Caco-2 (cell line): ENCODE measurements around the gene ZBTB32. TPM values are rescaled to one million over a fixed set of nuclear protein-coding genes. Genes with fewer than 3 reads are reported as not detected.
A peak's percentile ranks its signal among the peaks of the same experiment; 100 is the strongest.

Experiments used
- BruUV-seq: library from RNA; stranded (reverse); fragments of 400-500 nt; replicated peaks from 2 replicates; lab custom pipeline; 2021; lab: Mats Ljungman, UMichigan
- CTCF ChIA-PET: fragments of 300-600 bp; sonication (Branson Sonifier 250); formaldehyde crosslinking; loops from one replicate; lab custom pipeline; 2022; ENCODE audit warnings: antibody characterized with exemption; lab: Charles Lee
- POLR2A ChIA-PET: fragments of 300-600 bp; sonication (Branson Sonifier 250); formaldehyde crosslinking; loops from one replicate; lab custom pipeline; 2022; ENCODE audit warnings: antibody characterized with exemption; lab: Charles Lee
- DNase-seq, 2 experiments: peaks; one replicate each; pipeline versions ENCODE4 v3.0.0 to v3.0.0-alpha.2; 2020 to 2022
- H3K27me3 ChIP-seq: replicated peaks from 2 replicates; pipeline ENCODE4 v1.6.0; 2011; ENCODE audit warnings: low read length; ENCODE audit not compliant: control insufficient read depth, insufficient read depth
- H3K36me3 ChIP-seq: 2 replicates; pipeline ENCODE4 v1.5.1; 2011; ENCODE audit warnings: low read length; ENCODE audit not compliant: control insufficient read depth, insufficient read depth
- H3K4me1 ChIP-seq: fragments of 250-450 bp; sonication (Bioruptor Pico); 2 replicates; pipeline ENCODE4 v1.5.1; 2020; ENCODE audit warnings: mild to moderate bottlenecking
- H3K4me3 ChIP-seq: 2 replicates; pipeline ENCODE4 v1.5.1; 2011; ENCODE audit warnings: low read depth, mild to moderate bottlenecking, control low read depth, low read length
- H3K9me3 ChIP-seq: fragments of 250-450 bp; sonication (Bioruptor Pico); 2 replicates; pipeline ENCODE4 v1.5.1; 2020; ENCODE audit warnings: mild to moderate bottlenecking, moderate library complexity
- H3K27ac Mint-ChIP-seq: one replicate; pipeline ENCODE4 v1.8.0; 2022; ENCODE audit warnings: mixed read lengths; ENCODE audit not compliant: unreplicated experiment
- H3K27me3 Mint-ChIP-seq: one replicate; pipeline ENCODE4 v1.8.0; 2022; ENCODE audit warnings: mixed read lengths; ENCODE audit not compliant: insufficient read depth, unreplicated experiment
- H3K36me3 Mint-ChIP-seq: one replicate; pipeline ENCODE4 v1.8.0; 2022; ENCODE audit warnings: mild to moderate bottlenecking, mixed read lengths; ENCODE audit not compliant: insufficient read depth, unreplicated experiment
- H3K4me1 Mint-ChIP-seq: one replicate; pipeline ENCODE4 v1.8.0; 2022; ENCODE audit warnings: low read depth, mixed read lengths; ENCODE audit not compliant: unreplicated experiment
- H3K4me3 Mint-ChIP-seq: one replicate; pipeline ENCODE4 v1.8.0; 2022; ENCODE audit warnings: mild to moderate bottlenecking, moderate library complexity, mixed read lengths; ENCODE audit not compliant: unreplicated experiment
- H3K9me3 Mint-ChIP-seq: one replicate; pipeline ENCODE4 v1.8.0; 2022; ENCODE audit warnings: mixed read lengths; ENCODE audit not compliant: unreplicated experiment
- intact Hi-C: fragments of 100-400 bp; cut with micrococcal nuclease; formaldehyde crosslinking; loops from one replicate; pipeline ENCODE4 v1.10.0; 2022; ENCODE audit not compliant: unreplicated experiment
- total RNA-seq: library from RNA; stranded (reverse); gene quantifications from 2 replicates; pipeline ENCODE4 v1.2.3, GENCODE V29; 2022
- TF ChIP-seq, protein P1 (sequence below), 2 experiments: fragments of 200-600 bp in 1 of 2; IDR thresholded peaks; 1 replicate in 1 of 2; 2 replicates in 1 of 2; pipeline versions ENCODE4 v1.5.1 to v1.8.0; 2011 to 2022; ENCODE audit warnings: antibody characterized with exemption in 1 of 2, control low read depth in 1 of 2, inconsistent platforms in 1 of 2, low read depth in 1 of 2, low read length in 1 of 2, mild to moderate bottlenecking in 1 of 2, moderate library complexity in 1 of 2; ENCODE audit not compliant: insufficient read depth in 1 of 2, severe bottlenecking in 1 of 2, unreplicated experiment in 1 of 2

Gene ZBTB32
- total RNA-seq, 1 experiment from 2014 or later: not detected

DNA sequence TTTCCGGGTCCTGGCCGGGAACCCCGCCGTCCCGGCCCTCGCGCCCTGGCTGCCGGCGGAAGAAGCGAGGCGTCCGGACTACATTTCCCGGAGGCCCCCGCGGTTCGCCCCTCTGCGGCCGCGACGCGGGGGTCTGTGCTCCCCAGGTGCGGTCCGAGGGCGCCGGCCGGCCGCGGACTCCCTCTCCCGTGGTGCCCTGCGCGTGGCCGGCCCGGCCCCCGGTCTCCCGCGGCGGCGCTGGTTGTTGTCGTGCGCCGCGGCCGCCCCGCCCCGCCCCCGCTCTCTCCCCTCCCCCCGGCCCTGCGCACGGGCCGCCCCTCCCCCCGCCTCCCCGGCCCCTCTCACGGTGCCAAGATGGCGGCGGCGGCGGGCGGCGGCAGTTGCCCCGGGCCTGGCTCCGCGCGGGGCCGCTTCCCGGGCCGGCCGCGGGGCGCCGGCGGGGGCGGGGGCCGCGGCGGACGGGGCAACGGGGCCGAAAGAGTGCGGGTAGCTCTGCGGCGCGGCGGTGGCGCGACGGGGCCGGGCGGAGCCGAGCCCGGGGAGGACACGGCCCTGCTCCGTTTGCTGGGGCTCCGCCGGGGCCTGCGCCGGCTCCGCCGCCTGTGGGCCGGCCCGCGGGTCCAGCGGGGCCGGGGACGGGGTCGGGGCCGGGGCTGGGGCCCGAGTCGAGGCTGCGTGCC lies 13.4 kb downstream of the ZBTB32 start, which contains the start of gene KMT2B:
TSS of gene KMT2B (plus strand) at position 339 of the 680 bp plus-strand sequence. CDS start at position 355, 16 bp downstream.
- H3K4me1 ChIP-seq: peaks cover 8% of the 10 kb centered on the region
- H3K4me3 ChIP-seq: peak within 1 kb of the TSS; percentile 91
- ChIA-PET POLR2A (interaction anchor here (1.0 kb wide), 1 partner anchor 22 kb away, joined by 4 read pairs; no protein-coding TSS in a partner anchor), CTCF (no interaction called here)
- DNase-seq: peak in 1 of 2 experiments; percentile 98
- no peaks in the 10 kb centered on the region for H3K27me3 ChIP-seq
- H3K27ac Mint-ChIP-seq: peak within 1 kb of the TSS; percentile 82
- peak within 1 kb of the TSS; percentile 81 for H3K4me3 Mint-ChIP-seq
- H3K27me3 Mint-ChIP-seq: no peaks in the 10 kb centered on the region
- intact Hi-C loops: loop anchor here (1.0 to 5.0 kb wide), 8 partner anchors 16 to 213 kb away; partner anchors contain the start of genes COX6B1 and LIN37
- TF ChIP-seq, protein P1, sequence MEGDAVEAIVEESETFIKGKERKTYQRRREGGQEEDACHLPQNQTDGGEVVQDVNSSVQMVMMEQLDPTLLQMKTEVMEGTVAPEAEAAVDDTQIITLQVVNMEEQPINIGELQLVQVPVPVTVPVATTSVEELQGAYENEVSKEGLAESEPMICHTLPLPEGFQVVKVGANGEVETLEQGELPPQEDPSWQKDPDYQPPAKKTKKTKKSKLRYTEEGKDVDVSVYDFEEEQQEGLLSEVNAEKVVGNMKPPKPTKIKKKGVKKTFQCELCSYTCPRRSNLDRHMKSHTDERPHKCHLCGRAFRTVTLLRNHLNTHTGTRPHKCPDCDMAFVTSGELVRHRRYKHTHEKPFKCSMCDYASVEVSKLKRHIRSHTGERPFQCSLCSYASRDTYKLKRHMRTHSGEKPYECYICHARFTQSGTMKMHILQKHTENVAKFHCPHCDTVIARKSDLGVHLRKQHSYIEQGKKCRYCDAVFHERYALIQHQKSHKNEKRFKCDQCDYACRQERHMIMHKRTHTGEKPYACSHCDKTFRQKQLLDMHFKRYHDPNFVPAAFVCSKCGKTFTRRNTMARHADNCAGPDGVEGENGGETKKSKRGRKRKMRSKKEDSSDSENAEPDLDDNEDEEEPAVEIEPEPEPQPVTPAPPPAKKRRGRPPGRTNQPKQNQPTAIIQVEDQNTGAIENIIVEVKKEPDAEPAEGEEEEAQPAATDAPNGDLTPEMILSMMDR (IDR thresholded peaks at IDR 0.05; ENCODE audit: insufficient read depth in 1 of 2, low read depth in 1 of 2, low read length in 1 of 2, severe bottlenecking in 1 of 2, unreplicated experiment in 1 of 2): no peak
- H3K9me3 ChIP-seq: no peaks in the 10 kb centered on the region
- peaks cover 16% of the 10 kb centered on the region for H3K4me1 Mint-ChIP-seq
- H3K36me3 Mint-ChIP-seq: peaks cover 34% of the 10 kb centered on the region
- H3K9me3 Mint-ChIP-seq: no peaks in the 10 kb centered on the region
- peaks cover 1% of the 10 kb centered on the region; the same call in 1 of the 2 replicates for H3K36me3 ChIP-seq
- no TSS peak for BruUV-seq

DNA sequence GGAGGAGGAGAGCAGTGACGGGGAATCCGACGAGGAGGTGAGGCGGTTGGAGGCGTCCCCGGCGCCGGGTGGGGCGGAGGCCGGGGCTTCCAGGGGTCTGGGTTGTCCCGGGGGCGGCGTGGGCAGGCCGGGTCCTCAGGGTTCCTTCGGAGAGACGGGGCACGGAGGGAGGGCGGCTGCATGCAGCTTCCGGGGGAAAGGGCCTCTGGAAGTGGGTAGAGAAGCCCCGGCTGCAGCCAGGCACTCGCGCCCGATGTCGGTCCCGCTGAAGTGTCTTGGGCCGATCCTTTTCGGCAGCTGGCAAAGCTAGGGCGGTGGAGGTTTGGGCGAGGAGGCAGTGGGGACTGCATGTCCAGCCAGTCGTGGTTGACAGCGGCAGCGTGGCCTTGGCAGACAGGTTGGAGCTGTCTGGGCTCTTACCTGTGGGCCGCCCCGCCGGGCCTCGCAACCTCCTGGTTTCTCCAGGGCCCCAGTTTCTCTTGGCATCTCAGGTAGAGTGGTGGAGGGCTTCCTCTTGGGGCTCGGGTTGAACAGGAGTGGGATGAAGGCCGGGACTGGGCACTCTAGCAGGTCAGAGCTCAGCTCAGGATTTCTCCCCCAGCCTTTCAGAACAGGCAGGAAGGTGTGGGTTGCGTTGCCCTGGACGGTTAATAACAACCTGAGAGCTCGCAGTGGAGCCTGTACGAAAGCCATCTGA lies 14.1 kb downstream of the ZBTB32 start:
- H3K4me1 ChIP-seq: peaks cover 8% of the 10 kb centered on the region
- H3K4me1 Mint-ChIP-seq: peaks cover 16% of the 10 kb centered on the region
- ChIA-PET CTCF (interaction anchor here (0.6 to 1.0 kb wide), 2 partner anchors 22 to 260 kb away, joined by 3 to 5 read pairs; no protein-coding TSS in a partner anchor), POLR2A (interaction anchor here (0.5 to 1.0 kb wide), 3 partner anchors 22 to 209 kb away, joined by 3 to 5 read pairs (median 4); no protein-coding TSS in a partner anchor)
- H3K4me3 Mint-ChIP-seq: peak overlapping the region; percentile 79
- H3K27ac Mint-ChIP-seq: peak overlapping the region; percentile 70
- TSS peak; percentile 28 for BruUV-seq
- H3K27me3 Mint-ChIP-seq: no peaks in the 10 kb centered on the region
- H3K9me3 Mint-ChIP-seq: no peaks in the 10 kb centered on the region
- TF ChIP-seq, protein P1 (IDR thresholded peaks at IDR 0.05; ENCODE audit: insufficient read depth in 1 of 2, low read depth in 1 of 2, low read length in 1 of 2, severe bottlenecking in 1 of 2, unreplicated experiment in 1 of 2): no peak
- H3K27me3 ChIP-seq: no peaks in the 10 kb centered on the region
- peak in 1 of 2 experiments; percentile 42 for DNase-seq
- intact Hi-C loops: loop anchor here (5.0 kb wide), 1 partner anchor 71 kb away; the partner anchor contains the start of gene COX6B1
- H3K9me3 ChIP-seq: no peaks in the 10 kb centered on the region
- peaks cover 40% of the 10 kb centered on the region for H3K36me3 Mint-ChIP-seq
- H3K4me3 ChIP-seq: peak overlapping the region; percentile 79
- H3K36me3 ChIP-seq: peaks cover 4% of the 10 kb centered on the region
